CD4-positive, alpha-beta T cell treated with Interleukin-21 for 1 hour (primary cell): Measurements from ENCODE around the gene UTP11.

Experiments used
- DNase-seq: peaks from one replicate; pipeline ENCODE4 v3.0.0-alpha.2; 2020

Gene UTP11

GRCh38 chr1:38046884-38047602 is 34.5 kb downstream of the UTP11 start:
- peak; percentile 84 for DNase-seq

GRCh38 chr1:38047603-38048141 is 35.1 kb downstream of the UTP11 start:
- no peak for DNase-seq

GRCh38 chr1:38050397-38051078 is 38.0 kb downstream of the UTP11 start:
- DNase-seq = no peak

DNA sequence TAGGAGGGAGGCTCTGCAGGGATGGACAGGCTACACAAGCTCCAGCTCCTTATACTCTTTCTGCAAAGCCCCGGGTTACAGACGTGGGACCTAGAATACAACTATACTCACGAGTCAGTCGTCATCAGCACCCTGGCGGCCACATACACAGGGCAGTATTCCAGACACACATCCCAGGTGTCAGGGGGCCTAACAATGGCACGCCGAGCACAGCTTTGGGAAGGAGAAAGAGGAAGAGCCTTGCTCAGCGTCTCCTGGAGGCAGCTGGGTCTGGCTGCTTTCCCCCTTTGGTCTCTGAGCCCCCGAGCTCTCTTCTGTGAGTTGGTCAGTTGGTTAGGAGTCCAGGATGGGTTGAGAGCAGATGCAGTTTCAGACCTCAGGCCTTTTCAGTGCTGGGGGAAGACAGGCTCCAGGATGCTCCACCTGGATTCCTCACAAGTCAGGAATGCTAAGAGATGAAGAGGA is 38.6 kb downstream of the UTP11 start:
- no peak for DNase-seq

GRCh38 chr1:38052750-38053415 is 40.3 kb downstream of the UTP11 start:
- no peak for DNase-seq

GRCh38 chr1:38053416-38054091 is 41.0 kb downstream of the UTP11 start:
- no peak for DNase-seq

DNA sequence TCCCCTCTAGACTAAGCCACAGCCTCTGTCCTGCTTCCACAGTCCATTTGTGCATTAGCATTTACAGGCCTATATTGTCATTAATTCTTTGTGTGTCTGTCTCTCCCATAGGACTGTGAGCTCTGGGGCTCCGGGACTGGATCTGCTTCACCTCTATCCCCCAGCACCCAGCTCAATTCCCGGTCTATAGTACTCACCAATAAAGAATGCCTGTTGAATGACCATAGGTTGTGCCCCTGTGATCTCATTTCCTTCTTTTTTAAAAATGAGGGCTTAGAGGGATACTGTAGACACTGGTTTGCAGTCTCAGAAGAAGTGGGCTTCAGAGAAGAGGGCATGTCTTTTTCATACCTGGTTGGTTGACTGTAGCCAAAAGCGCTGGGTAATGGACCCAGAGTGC is 42.9 kb downstream of the UTP11 start:
- no peak for DNase-seq

DNA sequence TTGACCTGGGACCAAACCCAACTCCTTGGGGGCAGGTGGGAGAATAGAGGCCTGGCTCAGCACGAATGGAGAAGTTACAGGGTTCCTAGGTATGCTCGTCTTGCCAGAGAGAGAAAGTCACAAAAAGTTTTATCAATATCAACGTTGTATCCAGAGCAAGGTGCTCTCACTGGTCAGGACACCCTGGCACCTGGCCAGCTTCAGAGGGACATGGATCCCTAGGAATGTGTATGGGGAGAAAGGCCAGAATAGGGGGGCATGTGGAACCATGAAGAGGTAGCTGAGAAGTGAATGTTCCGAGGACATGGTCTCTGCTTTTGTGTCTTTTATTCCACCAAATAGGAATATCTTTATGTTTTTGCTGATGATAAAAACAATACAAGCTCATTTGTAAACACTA is 43.4 kb downstream of the UTP11 start:
- no peak for DNase-seq

- no peak for DNase-seq
These were observed 47.2 kb downstream of the UTP11 start for GRCh38 chr1:38059635-38060250.

GRCh38 chr1:38060498-38060897 is 48.0 kb downstream of the UTP11 start:
- DNase-seq = no peak

DNA sequence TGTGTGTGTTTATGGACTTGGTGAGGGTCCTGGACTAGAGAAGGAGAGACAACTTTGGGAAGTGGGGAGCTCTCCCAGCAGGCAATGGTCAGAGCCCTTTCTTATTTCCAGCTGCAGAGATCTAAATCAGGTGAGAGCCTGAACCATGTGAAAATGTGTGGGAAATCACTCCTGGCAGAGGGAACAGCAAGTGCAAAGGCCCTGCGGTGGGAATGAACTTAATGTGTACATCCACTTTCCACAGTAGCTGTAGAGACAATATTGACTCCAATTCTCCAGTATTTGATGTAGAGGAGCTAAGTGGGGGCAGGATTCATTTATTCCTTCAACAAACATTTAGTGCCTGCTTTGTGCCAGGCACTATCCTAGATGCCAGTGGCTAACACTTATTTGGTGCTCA is 48.8 kb downstream of the UTP11 start:
- DNase-seq = no peak

DNA sequence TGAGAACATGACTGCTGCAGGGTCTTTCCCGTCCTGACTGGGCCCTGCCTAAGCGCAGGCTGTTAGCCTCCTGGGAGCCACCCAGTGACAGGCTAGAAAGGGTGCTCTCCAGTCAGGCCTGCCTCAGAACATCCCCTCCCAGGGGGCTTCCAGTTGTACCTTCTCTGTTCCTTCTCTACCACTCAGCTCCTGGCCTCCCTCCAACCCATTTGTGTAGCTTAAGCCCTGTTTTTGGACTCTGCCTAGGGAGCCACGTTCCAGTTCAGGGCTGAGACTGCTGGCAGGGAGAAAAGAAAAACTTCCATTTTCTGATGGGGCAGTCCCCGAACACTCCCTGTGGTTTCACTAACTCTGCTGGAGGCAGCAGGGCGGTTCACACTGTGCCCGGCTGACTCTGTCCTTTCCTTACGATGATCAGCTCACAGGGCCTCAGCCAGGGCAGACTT is 49.4 kb downstream of the UTP11 start:
- no peak for DNase-seq

DNA sequence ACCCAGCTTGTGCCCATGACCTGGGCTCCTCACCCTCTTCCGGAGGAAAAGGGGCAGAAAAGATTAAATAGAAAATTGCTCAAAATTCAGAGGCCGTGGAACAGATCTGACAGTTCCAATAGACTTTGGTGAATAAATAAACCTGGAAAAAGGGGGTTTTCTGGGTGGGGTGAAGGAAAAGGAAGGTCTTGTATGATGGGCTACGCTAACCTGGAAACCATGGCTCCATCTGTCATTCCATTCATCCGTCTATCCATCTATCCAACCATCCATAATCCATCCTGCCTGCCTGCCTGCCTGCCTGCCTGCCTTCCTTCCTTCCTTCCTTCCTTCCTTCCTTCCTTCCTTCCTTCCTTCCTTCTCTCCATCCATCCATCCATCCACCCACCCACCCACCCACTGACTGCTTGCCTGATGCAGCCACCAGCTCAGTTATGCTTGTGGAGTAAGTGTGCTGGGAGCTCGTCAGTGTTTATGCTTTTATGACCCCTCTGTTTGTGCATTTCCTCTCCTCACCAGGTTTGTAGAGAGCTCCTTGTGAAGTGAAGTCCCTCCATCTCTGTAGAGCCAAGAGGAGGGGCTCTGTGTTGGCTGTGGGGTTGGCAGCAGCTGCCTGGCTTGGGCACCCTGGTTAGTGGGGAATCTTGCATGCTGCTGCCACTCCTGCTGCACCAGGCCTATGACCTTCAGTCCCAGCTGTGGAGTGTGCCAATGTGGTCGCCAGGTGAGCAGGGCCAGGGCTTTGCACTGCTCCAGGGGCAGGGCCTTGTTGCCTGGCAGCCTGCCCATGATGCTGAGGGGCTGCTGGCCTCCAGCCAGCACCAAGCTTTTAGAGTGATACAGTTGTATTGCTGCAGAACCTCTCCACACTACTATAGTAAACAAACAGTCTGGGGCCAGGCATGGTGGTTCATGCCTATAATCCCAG is 50.1 kb downstream of the UTP11 start:
- DNase-seq = no peak

GRCh38 chr1:38063616-38064015 is 51.1 kb downstream of the UTP11 start:
- DNase-seq = no peak

- DNase-seq = no peak
These were observed 51.8 kb downstream of the UTP11 start for GRCh38 chr1:38064197-38064903.

DNA sequence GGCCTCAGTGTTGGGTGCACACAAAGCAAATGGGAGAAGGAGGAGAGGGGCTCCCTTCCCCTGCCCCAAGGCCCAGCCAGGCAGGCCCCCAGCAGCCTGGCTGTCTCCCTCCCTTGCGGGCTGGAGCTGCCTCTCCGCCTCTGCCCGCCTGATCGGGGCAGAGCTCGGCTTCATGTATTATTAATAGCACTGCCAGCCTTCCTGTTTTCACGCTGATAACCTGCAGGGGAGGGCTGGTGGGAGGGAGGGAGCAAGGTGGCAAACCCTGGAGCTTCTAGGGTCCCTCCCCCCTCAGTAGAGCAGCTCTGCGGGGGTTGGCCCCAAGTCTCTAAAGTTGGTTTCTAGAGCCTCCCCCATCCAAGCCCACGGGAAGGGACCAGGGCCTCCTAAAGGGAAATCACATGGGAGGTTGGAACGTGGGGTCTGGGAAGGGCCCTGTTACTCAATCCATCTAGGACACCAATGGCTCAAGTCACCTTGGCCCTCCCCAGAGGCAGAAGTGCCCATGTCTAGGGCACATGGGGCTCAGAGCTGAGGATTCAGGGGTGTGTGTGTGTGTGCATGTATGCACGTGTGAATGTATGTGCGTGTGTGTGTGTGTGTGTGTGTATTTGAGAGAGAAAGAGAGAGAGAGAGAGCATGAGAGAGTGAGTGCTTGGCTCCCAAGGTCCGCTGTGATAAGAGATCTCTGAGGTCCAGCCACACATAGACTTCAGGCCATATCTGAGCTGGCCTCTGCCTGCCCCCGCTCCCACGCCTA is 55.9 kb downstream of the UTP11 start:
- DNase-seq = no peak

DNA sequence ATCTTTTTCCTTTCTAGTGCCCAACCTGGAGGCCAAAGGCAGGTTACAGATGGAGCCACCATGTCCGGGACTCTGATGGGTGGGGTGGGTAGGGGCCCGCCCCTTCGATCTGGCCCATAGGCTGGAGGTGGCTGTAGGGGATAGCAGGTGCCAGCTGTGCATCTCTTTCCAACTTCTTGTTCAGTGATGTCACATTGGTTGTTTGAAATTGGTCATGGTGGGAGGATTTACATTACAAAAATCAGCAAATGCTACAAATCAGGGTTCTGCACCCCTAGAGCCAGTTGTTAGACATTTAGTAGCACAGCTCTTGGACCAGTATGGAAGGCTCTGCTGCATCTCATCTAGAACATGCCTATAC is 56.4 kb downstream of the UTP11 start:
- no peak for DNase-seq

GRCh38 chr1:38071312-38072256 is 59.0 kb downstream of the UTP11 start:
- peak; percentile 10 for DNase-seq

GRCh38 chr1:38072858-38073257 is 60.3 kb downstream of the UTP11 start:
- DNase-seq = no peak
